ENCODE results near the gene MVP. TPM values are rescaled to one million over a fixed set of nuclear protein-coding genes. Genes with fewer than 3 reads are reported as not detected.
A peak's percentile ranks its signal among the peaks of the same experiment; 100 is the strongest.

Gene MVP
- total RNA-seq, 2 donors from 2014 or later, result 427 to 450 TPM

GRCh38 chr16:29815793-29816693 lies 4.2 kb upstream of the MVP start, which contains the start of gene PAGR1:
PAGR1 (plus strand) TSS chr16:29816152; CDS start chr16:29816526, 374 bp downstream.
- TF ChIP-seq CTCF (IDR thresholded peaks at IDR 0.05), result peak; percentile 92
- peak; percentile 99 for DNase-seq

GRCh38 chr16:29816694-29817441 lies 3.4 kb upstream of the MVP start:
- H3K9me3 ChIP-seq, result no peaks in the 10 kb centered on the region
- no peaks in the 10 kb centered on the region for H3K27me3 ChIP-seq
- peaks cover 26% of the 10 kb centered on the region for H3K4me1 ChIP-seq
- intact Hi-C loops (cut with DNase I), result no loop called here
- H3K4me3 ChIP-seq, result peak overlapping the region; percentile 67
- peak; percentile 80 for DNase-seq
- H3K27ac ChIP-seq, result peak overlapping the region; percentile 95
- H3K9ac ChIP-seq (ENCODE audit: low read depth in 2 of 2, low read length in 2 of 2), result peak overlapping the region; percentile 89 to 96
- no peak for TF ChIP-seq CTCF (IDR thresholded peaks at IDR 0.05)
- H3K36me3 ChIP-seq, result no peaks in the 10 kb centered on the region

More at GRCh38 chr16:29815793-29816693, 4.2 kb upstream of the MVP start, which contains the start of gene PAGR1:
- intact Hi-C loops (cut with DNase I), result no loop called here
- peak within 1 kb of the TSS; percentile 89 to 96 for H3K9ac ChIP-seq (ENCODE audit: low read depth in 2 of 2, low read length in 2 of 2)
- peak within 1 kb of the TSS; percentile 95 for H3K27ac ChIP-seq
- H3K27me3 ChIP-seq, result no peaks in the 10 kb centered on the region
- peak within 1 kb of the TSS; percentile 67 for H3K4me3 ChIP-seq
- no peaks in the 10 kb centered on the region for H3K9me3 ChIP-seq
- H3K4me1 ChIP-seq, result peaks cover 26% of the 10 kb centered on the region
- no peaks in the 10 kb centered on the region for H3K36me3 ChIP-seq

GRCh38 chr16:29818082-29818481 lies 2.2 kb upstream of the MVP start:
- H3K9ac ChIP-seq (ENCODE audit: low read depth in 2 of 2, low read length in 2 of 2), result no peak overlapping the region
- DNase-seq, result no peak
- no peaks in the 10 kb centered on the region for H3K9me3 ChIP-seq
- no peaks in the 10 kb centered on the region for H3K36me3 ChIP-seq
- no peaks in the 10 kb centered on the region for H3K27me3 ChIP-seq
- intact Hi-C loops (cut with DNase I), result no loop called here
- no peak for TF ChIP-seq CTCF (IDR thresholded peaks at IDR 0.05)
- H3K27ac ChIP-seq, result peak overlapping the region; percentile 95
- H3K4me3 ChIP-seq, result peak overlapping the region; percentile 67
- H3K4me1 ChIP-seq, result peaks cover 26% of the 10 kb centered on the region

GRCh38 chr16:29819506-29819905 lies 756 bp upstream of the MVP start:
- peak; percentile 70 for DNase-seq
- H3K9me3 ChIP-seq, result no peaks in the 10 kb centered on the region
- H3K9ac ChIP-seq (ENCODE audit: low read depth in 2 of 2, low read length in 2 of 2), result peak overlapping the region; percentile 20 to 100
- H3K4me1 ChIP-seq, result peaks cover 39% of the 10 kb centered on the region
- peak overlapping the region; percentile 97 for H3K27ac ChIP-seq
- H3K27me3 ChIP-seq, result no peaks in the 10 kb centered on the region
- TF ChIP-seq CTCF (IDR thresholded peaks at IDR 0.05), result peak; percentile 36
- H3K4me3 ChIP-seq, result peak overlapping the region; percentile 82
- intact Hi-C loops (cut with DNase I), result no loop called here
- no peaks in the 10 kb centered on the region for H3K36me3 ChIP-seq
